Measurements from ENCODE around the gene TEAD2. TPM values are rescaled to one million over a fixed set of nuclear protein-coding genes. Genes with fewer than 3 reads are reported as not detected.

TEAD2 gene
- total and polyA plus RNA-seq, 12 donors = 5.4 to 42.8 (median 27.4) TPM

DNA sequence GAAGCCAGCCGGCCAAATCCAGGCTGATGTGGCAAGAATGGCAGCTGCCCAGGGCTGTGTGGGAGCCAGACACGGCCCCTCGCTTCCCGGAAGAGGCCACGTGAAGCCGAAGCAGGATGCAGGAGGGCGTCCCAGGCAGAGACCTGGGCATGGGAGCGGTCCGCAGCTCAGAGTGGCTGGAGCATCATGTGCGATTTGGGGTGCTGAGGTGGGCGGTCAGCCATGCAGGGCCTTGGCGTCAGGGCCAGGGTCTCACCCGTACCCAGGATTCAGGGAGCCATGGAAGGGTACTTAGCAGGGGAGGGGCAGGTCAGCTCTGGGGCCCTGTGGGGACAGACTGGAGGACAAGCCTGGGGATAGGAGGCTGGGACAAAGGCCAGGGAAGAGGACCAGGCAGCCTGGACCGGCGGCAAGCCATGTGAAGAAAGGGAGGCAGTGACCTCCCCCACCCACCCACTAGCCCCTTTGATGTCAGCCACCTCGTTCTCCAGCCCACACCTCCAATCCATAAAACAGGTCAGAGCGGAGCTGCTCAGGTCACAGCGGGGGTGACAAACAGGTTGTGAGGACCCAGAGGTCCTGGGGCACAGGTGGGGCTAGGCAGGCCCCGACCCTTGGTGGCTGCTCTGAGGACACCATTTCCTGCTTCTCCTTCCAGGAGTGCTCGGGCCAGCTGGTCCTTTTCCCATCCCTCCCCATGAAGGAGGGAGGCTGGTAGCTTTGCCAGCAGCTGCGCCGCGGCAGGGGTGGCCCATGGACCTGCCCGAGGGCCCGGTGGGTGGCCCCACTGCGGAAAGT is 28.1 kb upstream of the TEAD2 start:
- intact Hi-C loops (cut with DNase I) = loop anchor here in 1 of 2 donors (5.0 kb wide), 1 partner anchor 57 kb away; no protein-coding TSS in a partner anchor
- 58 to 72% (median 66%) methylated on average over 19 to 26 of the region's 26 CpGs for WGBS, 4 donors
- no peak overlapping the region for H3K27ac ChIP-seq
- H3K9me3 ChIP-seq (replicated peaks in 1 of 3) = no peaks in the 10 kb centered on the region
- H3K4me1 ChIP-seq (replicated peaks in 1 of 2) = no peaks in the 10 kb centered on the region
- no peaks in the 10 kb centered on the region for H3K36me3 ChIP-seq (replicated peaks in 1 of 2)
- DNase-seq = no peak
- H3K4me3 ChIP-seq = no peak overlapping the region
- H3K27me3 ChIP-seq = peaks cover 2% of the 10 kb centered on the region
- TF ChIP-seq CTCF (IDR thresholded peaks at IDR 0.05) (no peak), POLR2A (IDR thresholded peaks at IDR 0.05) (no peak)

DNA sequence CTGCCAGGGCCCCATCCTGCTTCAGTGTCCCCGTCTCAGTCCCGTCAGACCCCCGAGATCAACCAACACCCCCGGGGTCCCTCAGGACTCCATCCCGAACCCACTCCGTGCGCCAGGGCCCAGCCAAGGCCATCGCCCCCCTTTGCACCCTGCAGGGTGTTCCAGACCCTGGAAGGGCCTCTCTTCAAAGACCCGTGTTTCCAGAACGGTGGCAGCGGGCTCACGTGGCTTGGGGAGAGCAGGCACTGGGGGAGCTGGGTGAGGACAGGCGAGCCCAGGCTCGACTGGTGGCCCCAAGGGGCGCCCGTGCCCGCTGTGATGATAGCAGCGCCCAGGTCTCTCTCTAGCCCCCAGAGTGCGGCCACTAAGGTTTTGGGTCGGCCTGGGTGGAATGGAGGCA is 27.2 kb upstream of the TEAD2 start:
- H3K27me3 ChIP-seq = no peaks in the 10 kb centered on the region
- WGBS, 4 donors = 82 to 90% (median 82%) methylated on average over 15 to 20 of the region's 20 CpGs; no CpG with 5 or more reads in 1 of the 4 donors
- no peak overlapping the region for H3K27ac ChIP-seq
- H3K4me3 ChIP-seq = no peak overlapping the region
- intact Hi-C loops (cut with DNase I) = no loop called here
- no peaks in the 10 kb centered on the region for H3K4me1 ChIP-seq (replicated peaks in 1 of 2)
- H3K9me3 ChIP-seq (replicated peaks in 1 of 3) = no peaks in the 10 kb centered on the region
- TF ChIP-seq POLR2A (IDR thresholded peaks at IDR 0.05) (no peak), CTCF (IDR thresholded peaks at IDR 0.05) (no peak)
- no peaks in the 10 kb centered on the region for H3K36me3 ChIP-seq (replicated peaks in 1 of 2)
- no peak for DNase-seq

GRCh38 chr19:49387936-49388372 is 25.7 kb upstream of the TEAD2 start, which contains the start of gene KASH5:
Gene KASH5, plus strand, starts transcription at chr19:49388249. Its CDS starts 2,635 bp downstream, at chr19:49390884.
- TF ChIP-seq POLR2A (IDR thresholded peaks at IDR 0.05) (no peak), CTCF (IDR thresholded peaks at IDR 0.05) (no peak)
- H3K9me3 ChIP-seq (replicated peaks in 1 of 3) = no peaks in the 10 kb centered on the region
- H3K4me1 ChIP-seq (replicated peaks in 1 of 2) = no peaks in the 10 kb centered on the region
- WGBS, 4 donors = 23 to 78% (median 39%) methylated on average over 13 to 40 of the region's 40 CpGs
- no peaks in the 10 kb centered on the region for H3K36me3 ChIP-seq (replicated peaks in 1 of 2)
- intact Hi-C loops (cut with DNase I) = no loop called here
- no peaks in the 10 kb centered on the region for H3K27me3 ChIP-seq
- DNase-seq = peak; percentile 68 to 91 (median 82)
- no peak within 1 kb of the TSS for H3K4me3 ChIP-seq
- no peak within 1 kb of the TSS for H3K27ac ChIP-seq

GRCh38 chr19:49383599-49383998 is 21.4 kb upstream of the TEAD2 start:
- Histone ChIP-seq H3K27me3 (no peaks in the 10 kb centered on the region), H3K36me3 (replicated peaks in 1 of 2) (no peaks in the 10 kb centered on the region), H3K9me3 (replicated peaks in 1 of 3) (peaks cover 0 to 4% (median 0%) of the 10 kb centered on the region in 3 donors), H3K27ac (no peak overlapping the region), H3K4me3 (no peak overlapping the region), H3K4me1 (replicated peaks in 1 of 2) (no peaks in the 10 kb centered on the region)
- TF ChIP-seq CTCF (IDR thresholded peaks at IDR 0.05) (no peak), POLR2A (IDR thresholded peaks at IDR 0.05) (no peak)
- WGBS, 4 donors = 0 to 83% (median 45%) methylated on average over 1 of the region's 1 CpG
- DNase-seq = no peak
- intact Hi-C loops (cut with DNase I) = no loop called here

Data from adrenal gland (tissue), 12 donors.